Ramos (cell line): ENCODE data around the gene LGALS7B.

Experiments
- in situ Hi-C: fragments of 300-500 bp; cut with MboI; formaldehyde crosslinking; loops from one replicate; pipeline ENCODE4 v1.14.3; 2022; ENCODE audit warnings: low sequenced_read_pairs; ENCODE audit not compliant: unreplicated experiment

LGALS7B gene

DNA sequence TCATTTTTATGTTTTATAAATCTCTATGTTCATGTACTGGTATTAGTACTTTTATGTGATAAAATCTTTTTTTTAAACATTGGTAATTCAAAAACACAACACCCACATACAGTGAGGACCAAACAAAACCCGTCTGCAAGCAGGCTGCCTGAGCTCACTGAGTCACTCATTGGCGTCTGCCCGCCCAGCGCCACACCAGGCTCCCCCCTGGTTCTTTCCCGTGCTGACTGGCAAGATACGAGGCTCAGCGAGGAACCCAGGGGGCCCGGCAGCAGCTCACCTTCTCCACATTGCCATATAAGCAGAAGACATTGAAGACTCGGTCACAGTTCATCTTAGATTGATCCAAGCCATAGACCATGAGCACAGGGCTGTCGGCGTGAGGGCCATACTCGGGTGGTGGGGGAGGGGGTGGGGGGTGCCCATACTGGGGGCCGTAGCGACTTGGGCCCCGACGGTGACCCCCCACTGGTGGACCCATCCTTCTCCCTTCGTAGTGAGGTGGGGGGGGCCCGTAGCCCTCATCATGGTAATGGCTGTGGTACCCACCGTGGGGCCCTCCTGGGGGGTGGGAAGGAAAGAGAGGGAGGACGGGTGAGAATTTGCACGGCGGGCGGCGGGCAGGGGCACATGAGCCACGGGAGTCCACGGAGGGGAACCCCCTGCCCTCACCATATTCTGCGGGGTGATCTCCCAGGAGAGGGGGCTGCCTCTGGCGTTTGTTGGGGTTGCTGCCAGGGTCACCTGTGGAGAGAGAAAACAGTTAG, 51.0 kb downstream of the LGALS7B start:
- in situ Hi-C loops, result no loop called here

DNA sequence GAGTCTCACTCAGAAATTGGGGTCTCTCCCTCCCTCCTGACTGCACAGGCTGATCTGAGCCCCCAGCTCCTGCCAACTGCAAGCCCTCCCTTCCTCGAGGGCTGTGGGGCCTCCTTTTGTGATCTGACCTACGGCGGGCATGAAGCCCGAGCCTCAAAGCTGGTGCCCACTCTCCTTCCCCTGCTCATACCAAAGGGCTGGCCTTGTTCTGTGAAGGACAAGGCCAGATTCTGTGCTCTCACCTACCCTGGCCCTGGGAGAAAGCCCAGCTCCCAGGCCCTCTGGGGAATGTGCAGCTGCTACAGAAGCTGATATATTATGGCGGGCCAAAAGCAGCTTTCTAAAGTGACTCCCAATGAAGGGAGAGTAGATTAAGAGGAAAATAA, 51.6 kb downstream of the LGALS7B start:
- in situ Hi-C loops, result no loop called here
